Measurements from ENCODE around the gene LIPN.

GRCh38 chr10:88826388-88826787 is 66.6 kb downstream of the LIPN start:
- TF ChIP-seq CTCF (conservative IDR thresholded peaks at IDR 0.05; ENCODE audit: low read depth in 2 of 2) = no peak
- no peak for TF ChIP-seq EZH2phosphoT487 (IDR thresholded peaks at IDR 0.05; ENCODE audit: unreplicated experiment)

Measured in GM23338 (cell line).